H1 (cell line): ENCODE results near the gene JAKMIP1. TPM values are rescaled to one million over a fixed set of nuclear protein-coding genes. Genes with fewer than 3 reads are reported as not detected.
A peak's percentile ranks its signal among the peaks of the same experiment; 100 is the strongest.

Experiments used
- CHD7 ChIP-seq: fragments of 300-600 bp; sonication (generic); IDR thresholded peaks from 2 replicates; pipeline ENCODE4 v1.7.1; 2012; ENCODE audit warnings: low read length, moderate library complexity, mild to moderate bottlenecking, inconsistent platforms; ENCODE audit not compliant: insufficient replicate concordance
- E2F6 ChIP-seq: IDR thresholded peaks from 2 replicates; pipeline ENCODE4 v1.6.1; 2012; ENCODE audit warnings: inconsistent platforms
- RFX5 ChIP-seq: IDR thresholded peaks from 2 replicates; pipeline ENCODE4 v1.6.1; 2011; ENCODE audit warnings: low read depth, low read length, improper control_type of control experiment, borderline replicate concordance
- SIX5 ChIP-seq: IDR thresholded peaks from 2 replicates; pipeline ENCODE4 v1.6.1; 2011; ENCODE audit warnings: mild to moderate bottlenecking, low read depth, low read length
- SP1 ChIP-seq: IDR thresholded peaks from 2 replicates; pipeline ENCODE4 v1.6.1; 2011; ENCODE audit warnings: low read depth, low read length
- SP2 ChIP-seq: IDR thresholded peaks from 2 replicates; pipeline ENCODE4 v1.6.1; 2012; ENCODE audit warnings: mild to moderate bottlenecking, low read length, inconsistent platforms
- USF2 ChIP-seq: IDR thresholded peaks from 2 replicates; pipeline ENCODE4 v1.6.1; 2011; ENCODE audit warnings: low read length, improper control_type of control experiment
- ZNF274 ChIP-seq: IDR thresholded peaks from 2 replicates; pipeline ENCODE4 v1.7.0; 2012; ENCODE audit warnings: low read length, borderline replicate concordance; ENCODE audit errors: extremely low read depth
- polyA plus RNA-seq, 7 experiments: library from polyadenylated mRNA; depleted of rRNA in 3 of 7; stranded (reverse) in 5 of 7; unstranded in 2 of 7; fragments of >200 nt in 5 of 7; fragments of 200-250 nt in 2 of 7; gene quantifications; 1 replicate in 5 of 7; 2 replicates in 1 of 7; 4 replicates in 1 of 7; pipeline versions ENCODE4 v1.2.1 to v1.2.3, GENCODE V29; 2011 to 2013; ENCODE audit warnings: missing spikeins in 2 of 7, mixed read lengths in 2 of 7
- total RNA-seq: library from RNA; stranded (reverse); fragmentation: NEBNext Ultra II Directional; extraction: Animal tissue kit (Norgen Biotek cat#: 25700); gene quantifications from 2 replicates; pipeline ENCODE4 v1.2.1, GENCODE V29; 2021

JAKMIP1 gene
- total and polyA plus RNA-seq, 2 of the 8 experiments (the other 6 are each of a cell fraction or from before 2014, with no cell fraction given) = 2.5 to 4.4 TPM

GRCh38 chr4:6019316-6020263 is 180.8 kb downstream of the JAKMIP1 start (continued):
- TF ChIP-seq USF2 = no peak
- TF ChIP-seq SIX5 = no peak
- no peak for TF ChIP-seq RFX5
- no peak for TF ChIP-seq SP2
- no peak for TF ChIP-seq CHD7
- no peak for TF ChIP-seq ZNF274
- TF ChIP-seq E2F6 = 0 out of 2 replicates have a peak, but pooled peaks have one; percentile 23
- TF ChIP-seq SP1 = no peak
